Activated CD4-positive, alpha-beta T cell treated with anti-CD3 and anti-CD28 coated beads, Interleukin-2, amount 50 U/mL, for 4 hours (primary cell): ENCODE data around the gene SOD2.
A peak's percentile ranks its signal among the peaks of the same experiment; 100 is the strongest.
"Not testable (repeated sequence)": the region's sequence is repeated elsewhere in the genome, so short reads cannot be mapped to it uniquely, and the experiment has no call there.

Experiments used
- DNase-seq, 2 experiments: peaks; one replicate each; pipeline ENCODE4 v3.0.0-alpha.2; 2020

SOD2 gene

GRCh38 chr6:159693128-159693893 lies at the start of gene SOD2:
SOD2 (minus strand) TSS chr6:159693241; CDS start chr6:159693167, 74 bp downstream.
- peak; percentile 72 to 74 for DNase-seq

- DNase-seq, result no peak
Measured at GRCh38 chr6:159742165-159742564, 49.1 kb upstream of the SOD2 start.

GRCh38 chr6:159739341-159739740 lies 46.3 kb upstream of the SOD2 start:
- no peak for DNase-seq

- no peak for DNase-seq
Measured at GRCh38 chr6:159736908-159737307, 43.9 kb upstream of the SOD2 start.

- DNase-seq, result not testable (repeated sequence)
Measured at GRCh38 chr6:159733395-159733794, 40.4 kb upstream of the SOD2 start.

GRCh38 chr6:159732550-159732949 lies 39.5 kb upstream of the SOD2 start:
- DNase-seq, result not testable (repeated sequence)

GRCh38 chr6:159730332-159730676 lies 37.3 kb upstream of the SOD2 start:
- DNase-seq, result no peak

GRCh38 chr6:159729598-159730331 lies 36.7 kb upstream of the SOD2 start:
- no peak for DNase-seq

- DNase-seq, result no peak
Measured at GRCh38 chr6:159728531-159728964, 35.5 kb upstream of the SOD2 start.

GRCh38 chr6:159727717-159728445 lies 34.8 kb upstream of the SOD2 start:
- DNase-seq, result no peak

- peak; percentile 97 to 98 for DNase-seq
Measured at GRCh38 chr6:159726918-159727716, 34.1 kb upstream of the SOD2 start, which contains the start of gene WTAP. WTAP (plus strand) TSS chr6:159727506; CDS start chr6:159736266, 8,760 bp downstream.

- no peak for DNase-seq
Measured at GRCh38 chr6:159726255-159726917, 33.3 kb upstream of the SOD2 start.

- DNase-seq, result not testable (repeated sequence)
Measured at GRCh38 chr6:159725208-159725607, 32.2 kb upstream of the SOD2 start.

GRCh38 chr6:159724778-159725177 lies 31.7 kb upstream of the SOD2 start:
- DNase-seq, result no peak

- DNase-seq, result no peak
Measured at GRCh38 chr6:159723259-159723658, 30.2 kb upstream of the SOD2 start.

- DNase-seq, result no peak
Measured at GRCh38 chr6:159722655-159723054, 29.6 kb upstream of the SOD2 start.

- not testable (repeated sequence) for DNase-seq
Measured at GRCh38 chr6:159721981-159722380, 28.9 kb upstream of the SOD2 start.

- peak; percentile 15 to 32 for DNase-seq
Measured at GRCh38 chr6:159720708-159721107, 27.7 kb upstream of the SOD2 start.

- DNase-seq, result no peak
Measured at GRCh38 chr6:159719287-159719686, 26.2 kb upstream of the SOD2 start.

- DNase-seq, result no peak
Measured at GRCh38 chr6:159718634-159719033, 25.6 kb upstream of the SOD2 start.

- no peak for DNase-seq
Measured at GRCh38 chr6:159716247-159717096, 23.4 kb upstream of the SOD2 start.
